ENCODE results near the gene ZNF367. TPM values are rescaled to one million over a fixed set of nuclear protein-coding genes. Genes with fewer than 3 reads are reported as not detected.

Gene ZNF367
- total and polyA plus RNA-seq, 2 donors (not counting 3 experiments of a cell fraction or from before 2014, with no cell fraction given) = 1.7 to 10.0 TPM

- intact Hi-C loops (cut with micrococcal nuclease) = loop anchor here (1.0 to 10.0 kb wide), 3 partner anchors 92 to 995 kb away; partner anchors contain the start of gene TDRD7
- DNase-seq (ENCODE audit: low read depth, low spot score) = peak; percentile 30
- peak overlapping the region in 2 of 3 experiments; percentile 50 to 75 for H3K4me3 ChIP-seq (replicated peaks in 1 of 3; ENCODE audit: insufficient read depth in 1 of 3, low read depth in 1 of 3, low read length in 3 of 3)
- peaks cover 27% of the 10 kb centered on the region for H3K4me1 ChIP-seq (ENCODE audit: control insufficient read depth, extremely low read depth, insufficient read depth, low read length)
- H2AFZ ChIP-seq (ENCODE audit: low read depth, low read length) = no peak overlapping the region
- no peaks in the 10 kb centered on the region for H3K27me3 ChIP-seq (ENCODE audit: control insufficient read depth in 2 of 2, insufficient read depth in 2 of 2, low read length in 2 of 2)
- H4K20me1 ChIP-seq (replicated peaks; ENCODE audit: control insufficient read depth, extremely low read depth, insufficient read depth, low read length) = no peaks in the 10 kb centered on the region
- peaks cover 23% of the 10 kb centered on the region for H3K79me2 ChIP-seq (ENCODE audit: control insufficient read depth, insufficient read depth, low read length)
- no peaks in the 10 kb centered on the region for H3K9me3 ChIP-seq (replicated peaks; ENCODE audit: control insufficient read depth, insufficient read depth, low read length)
- dilution Hi-C loops (cut with MboI; ENCODE audit: extremely low pct_ligation_motif_present, low sequenced_read_pairs) = no loop called here
- H3K27ac ChIP-seq (ENCODE audit: insufficient read depth, low read depth, low read length) = peak overlapping the region; percentile 92
- ChIA-PET CTCF (interaction anchor here (1.3 kb wide), 1 partner anchor 92 kb away, joined by 5 read pairs; no protein-coding TSS in a partner anchor), POLR2A (no interaction called here)
- no peak for TF ChIP-seq POLR2AphosphoS5 (IDR thresholded peaks at IDR 0.05; ENCODE audit: insufficient read depth, low read depth, low read length)
- TF ChIP-seq CTCF (IDR thresholded peaks at IDR 0.05; ENCODE audit: extremely low read depth in 1 of 2, insufficient read depth in 1 of 2, low read depth in 1 of 2, low read length in 2 of 2) = no peak
- TF ChIP-seq GATA2 (IDR thresholded peaks at IDR 0.05; ENCODE audit: insufficient read depth, insufficient read length, low read depth, low read length) = no peak
- no peak for TF ChIP-seq FOS (IDR thresholded peaks at IDR 0.05; ENCODE audit: borderline replicate concordance, insufficient read depth, low read length)
- TF ChIP-seq MYC (IDR thresholded peaks at IDR 0.05; ENCODE audit: low read depth, low read length) = no peak
- TF ChIP-seq MAX (IDR thresholded peaks at IDR 0.05; ENCODE audit: insufficient read depth, insufficient read length) = no peak
- no peak for TF ChIP-seq POLR2A (IDR thresholded peaks at IDR 0.05; ENCODE audit: low read depth, low read length)
- no peak for TF ChIP-seq JUN (IDR thresholded peaks at IDR 0.05; ENCODE audit: borderline replicate concordance, insufficient read depth, insufficient read length, low read depth)
- TF ChIP-seq EZH2 (IDR thresholded peaks at IDR 0.05; ENCODE audit: borderline replicate concordance, low read depth, low read length, severe bottlenecking) = no peak
- BruUV-seq (replicated peaks) = no TSS peak
- no peak for FAIRE-seq
- peak overlapping the region; percentile 91 for H3K4me2 ChIP-seq (ENCODE audit: insufficient read depth, low read length)
- no peaks in the 10 kb centered on the region for H3K9me1 ChIP-seq (replicated peaks; ENCODE audit: control insufficient read depth, extremely low read depth, insufficient read depth, low read length)
- no peaks in the 10 kb centered on the region for H3K36me3 ChIP-seq (ENCODE audit: control insufficient read depth in 2 of 2, extremely low read depth in 1 of 2, insufficient read depth in 2 of 2, low read length in 2 of 2)
- peak overlapping the region; percentile 77 for H3K9ac ChIP-seq (replicated peaks; ENCODE audit: extremely low read depth, insufficient read depth, low read length)
These were observed 1.5 kb upstream of the ZNF367 start for GRCh38 chr9:96419691-96419969.

All from endothelial cell of umbilical vein (primary cell).